Measurements from ENCODE around the gene MESP2. TPM values are rescaled to one million over a fixed set of nuclear protein-coding genes. Genes with fewer than 3 reads are reported as not detected.

The MESP2 gene
- total RNA-seq, 1 donor from 2014 or later: 0.19 TPM

- no peak for DNase-seq (ENCODE audit: low spot score)
Observed at GRCh38 chr15:89754361-89755154, 21.6 kb upstream of the MESP2 start.

GRCh38 chr15:89755701-89756100, 20.4 kb upstream of the MESP2 start:
- DNase-seq (ENCODE audit: low spot score): no peak
- intact Hi-C loops (cut with DNase I): no loop called here

More at GRCh38 chr15:89754361-89755154, 21.6 kb upstream of the MESP2 start:
- intact Hi-C loops (cut with DNase I): no loop called here

- DNase-seq (ENCODE audit: low spot score): no peak
- intact Hi-C loops (cut with DNase I): no loop called here
Observed at GRCh38 chr15:89756897-89757296, 19.2 kb upstream of the MESP2 start.

- no peak for DNase-seq (ENCODE audit: low spot score)
- intact Hi-C loops (cut with DNase I): no loop called here
Observed at GRCh38 chr15:89758283-89758682, 17.8 kb upstream of the MESP2 start.

GRCh38 chr15:89758981-89759380, 17.2 kb upstream of the MESP2 start:
- no peak for DNase-seq (ENCODE audit: low spot score)
- intact Hi-C loops (cut with DNase I): no loop called here

GRCh38 chr15:89759835-89760234, 16.3 kb upstream of the MESP2 start:
- no peak for DNase-seq (ENCODE audit: low spot score)
- intact Hi-C loops (cut with DNase I): loop anchor here (2.0 to 10.0 kb wide), 3 partner anchors 75 to 305 kb away; no protein-coding TSS in a partner anchor

- DNase-seq (ENCODE audit: low spot score): peak; percentile 92
- intact Hi-C loops (cut with DNase I): loop anchor here (2.0 to 10.0 kb wide), 3 partner anchors 74 to 304 kb away; no protein-coding TSS in a partner anchor
Observed at GRCh38 chr15:89760303-89761008, 15.7 kb upstream of the MESP2 start.

GRCh38 chr15:89761009-89761831, 14.9 kb upstream of the MESP2 start:
- peak; percentile 38 for DNase-seq (ENCODE audit: low spot score)
- intact Hi-C loops (cut with DNase I): loop anchor here (2.0 to 10.0 kb wide), 3 partner anchors 74 to 304 kb away; no protein-coding TSS in a partner anchor

GRCh38 chr15:89761929-89762328, 14.2 kb upstream of the MESP2 start:
- peak; percentile 61 for DNase-seq (ENCODE audit: low spot score)
- intact Hi-C loops (cut with DNase I): loop anchor here (2.0 to 10.0 kb wide), 3 partner anchors 73 to 303 kb away; no protein-coding TSS in a partner anchor

GRCh38 chr15:89765694-89766093, 10.4 kb upstream of the MESP2 start:
- intact Hi-C loops (cut with DNase I): loop anchor here (10.0 kb wide), 2 partner anchors 69 to 299 kb away; no protein-coding TSS in a partner anchor

GRCh38 chr15:89766357-89767311, 9.5 kb upstream of the MESP2 start:
- DNase-seq (ENCODE audit: low spot score): peak; percentile 73
- intact Hi-C loops (cut with DNase I): loop anchor here (10.0 kb wide), 2 partner anchors 68 to 298 kb away; no protein-coding TSS in a partner anchor

More at GRCh38 chr15:89765694-89766093, 10.4 kb upstream of the MESP2 start:
- no peak for DNase-seq (ENCODE audit: low spot score)

GRCh38 chr15:89767411-89767915, 8.7 kb upstream of the MESP2 start:
- no peak for DNase-seq (ENCODE audit: low spot score)
- intact Hi-C loops (cut with DNase I): loop anchor here (10.0 kb wide), 2 partner anchors 67 to 297 kb away; no protein-coding TSS in a partner anchor

GRCh38 chr15:89768071-89768500, 8.0 kb upstream of the MESP2 start:
- intact Hi-C loops (cut with DNase I): loop anchor here (10.0 kb wide), 2 partner anchors 67 to 297 kb away; no protein-coding TSS in a partner anchor
- peak; percentile 65 for DNase-seq (ENCODE audit: low spot score)

GRCh38 chr15:89769366-89769765, 6.8 kb upstream of the MESP2 start:
- no peak for DNase-seq (ENCODE audit: low spot score)
- intact Hi-C loops (cut with DNase I): loop anchor here (10.0 kb wide), 2 partner anchors 65 to 295 kb away; no protein-coding TSS in a partner anchor

GRCh38 chr15:89770041-89770440, 6.1 kb upstream of the MESP2 start:
- intact Hi-C loops (cut with DNase I): no loop called here
- DNase-seq (ENCODE audit: low spot score): peak; percentile 31

GRCh38 chr15:89772932-89773583, 3.1 kb upstream of the MESP2 start:
- intact Hi-C loops (cut with DNase I): no loop called here
- no peak for DNase-seq (ENCODE audit: low spot score)

- intact Hi-C loops (cut with DNase I): no loop called here
- DNase-seq (ENCODE audit: low spot score): no peak
Observed at GRCh38 chr15:89774492-89774891, 1.6 kb upstream of the MESP2 start.

All from cardiac septum (tissue), 1 donor.